NCI-H526 treated with DMSO at 0.1 percent for 48 hours (cell line): ENCODE results near the gene ANKS6.

Experiments
- DNase-seq: peaks from one replicate; lab custom pipeline; 2025; lab: John Stamatoyannopoulos, UW

ANKS6 gene

DNA sequence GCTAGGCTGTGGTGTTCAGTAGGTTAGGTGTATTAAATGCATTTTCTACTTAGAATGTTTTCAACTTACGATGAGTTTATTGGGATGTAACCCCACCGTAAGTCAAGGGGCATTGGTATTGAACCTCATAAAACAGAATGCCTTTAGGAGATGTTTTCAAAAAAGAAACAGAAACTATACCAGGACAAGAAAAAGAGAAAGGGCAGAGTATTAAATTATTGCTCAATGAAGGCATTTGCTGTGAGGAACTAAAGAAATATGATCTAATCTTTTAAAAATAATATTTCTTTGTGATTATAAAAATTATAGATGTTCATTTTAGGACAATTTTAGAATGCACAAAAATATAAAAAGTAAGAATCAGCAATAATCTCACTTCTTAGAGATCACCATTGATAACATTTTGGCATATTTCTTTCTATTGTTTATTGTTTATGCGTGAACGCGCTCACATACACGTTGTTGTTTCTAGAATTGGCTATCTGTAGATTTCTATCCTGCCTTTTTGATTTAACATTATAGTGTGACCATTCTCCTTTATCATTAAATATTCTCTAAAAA is 19.1 kb upstream of the ANKS6 start:
- DNase-seq: no peak

DNA sequence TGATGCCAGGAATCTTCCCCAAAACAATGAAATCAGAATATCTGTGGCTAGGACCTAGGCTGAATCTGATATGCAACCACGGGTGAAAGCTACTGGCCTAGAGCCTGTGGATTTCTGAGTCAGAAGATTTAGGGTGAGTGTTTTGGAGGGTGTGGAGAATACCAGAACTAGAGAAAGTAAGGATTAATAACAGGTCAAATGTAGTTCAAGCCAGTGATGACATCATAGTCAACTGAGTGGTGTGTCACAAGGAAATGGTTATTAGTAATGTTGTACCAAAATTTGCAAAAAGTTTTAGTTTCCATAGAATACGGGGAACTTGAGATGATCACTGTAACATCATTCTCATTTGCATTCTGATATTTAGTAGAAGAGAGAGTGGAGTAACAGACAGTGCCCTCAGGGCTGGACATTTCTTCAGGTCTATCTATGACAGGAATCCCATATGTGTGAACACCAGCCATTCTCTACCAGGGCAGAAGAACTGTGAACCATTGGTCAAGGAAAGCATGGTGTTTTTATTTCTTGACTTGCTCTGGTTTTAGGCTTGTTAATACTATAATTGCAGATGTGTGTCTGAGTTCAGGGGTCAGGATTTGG is 14.8 kb upstream of the ANKS6 start:
- no peak for DNase-seq

DNA sequence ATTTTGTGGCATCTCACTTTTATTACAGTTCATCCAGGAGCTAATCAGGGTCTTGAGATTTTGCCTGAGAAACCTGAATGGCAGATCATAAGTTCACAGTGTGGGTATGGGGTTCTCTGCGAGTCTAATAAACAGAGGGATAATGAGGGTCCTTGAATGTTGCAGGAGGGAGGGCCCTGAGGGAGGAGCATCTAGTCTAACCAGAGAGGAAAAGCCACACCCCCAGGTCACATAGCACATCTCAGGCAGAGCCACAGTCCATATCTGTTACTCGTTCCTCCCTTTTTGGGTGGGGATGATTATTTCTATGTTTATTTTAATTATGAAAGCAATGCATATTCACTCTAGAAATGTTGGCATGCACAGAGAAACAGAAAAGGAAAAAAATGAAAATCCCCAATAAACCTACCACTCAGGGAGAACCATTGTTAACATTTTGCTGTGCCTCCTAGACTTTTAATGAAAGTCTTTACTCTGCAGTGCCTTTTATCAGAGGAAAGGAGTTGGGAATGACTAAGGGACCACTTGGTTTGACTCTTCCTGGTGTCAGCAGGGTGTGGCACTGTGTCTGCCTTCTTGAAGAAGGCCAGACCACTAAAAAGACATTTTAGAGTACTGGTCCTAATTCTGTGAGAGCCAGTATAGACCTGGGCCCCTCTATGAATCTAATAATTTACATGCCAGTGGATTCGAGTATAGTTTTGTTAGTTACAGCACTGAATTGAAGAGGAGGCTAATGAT is 13.9 kb upstream of the ANKS6 start:
- no peak for DNase-seq

DNA sequence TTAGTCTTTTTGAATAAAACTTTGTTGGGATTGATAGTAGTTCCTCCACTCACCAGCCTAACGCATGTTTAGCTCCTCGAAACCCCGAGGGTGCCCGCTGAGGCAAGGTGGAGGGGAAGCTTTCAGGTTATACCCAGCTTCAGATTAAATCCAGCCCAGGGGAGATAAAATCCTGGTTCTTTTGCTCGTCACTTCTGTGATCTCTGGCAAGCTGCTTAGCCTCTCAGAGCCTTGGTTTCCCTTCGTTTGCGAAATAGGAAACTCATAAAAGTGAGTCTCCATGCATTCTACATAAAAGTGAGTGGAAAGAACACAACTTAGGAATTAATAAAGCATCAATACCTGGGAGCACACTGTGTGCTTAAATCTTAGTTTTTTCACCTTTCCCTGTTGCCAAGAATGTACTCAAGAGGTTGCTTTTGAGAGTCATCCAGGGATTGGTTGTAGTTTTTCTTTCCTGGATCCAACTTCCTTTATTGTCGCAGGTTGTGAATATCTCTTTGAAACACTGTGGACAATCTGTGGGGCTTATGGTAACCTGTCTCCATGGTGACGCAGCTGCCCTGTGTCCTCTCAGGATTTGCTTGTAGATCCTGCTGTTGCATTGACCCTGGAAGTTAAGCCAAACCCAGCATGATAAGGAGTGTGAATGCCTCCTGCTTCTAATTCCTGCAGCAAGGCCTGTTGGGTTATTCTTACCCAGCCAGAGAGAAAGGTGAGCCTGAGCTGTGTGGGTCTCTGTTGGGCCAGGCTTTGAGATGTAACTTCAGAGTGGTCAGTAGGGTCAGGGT is 13.2 kb upstream of the ANKS6 start:
- no peak for DNase-seq

DNA sequence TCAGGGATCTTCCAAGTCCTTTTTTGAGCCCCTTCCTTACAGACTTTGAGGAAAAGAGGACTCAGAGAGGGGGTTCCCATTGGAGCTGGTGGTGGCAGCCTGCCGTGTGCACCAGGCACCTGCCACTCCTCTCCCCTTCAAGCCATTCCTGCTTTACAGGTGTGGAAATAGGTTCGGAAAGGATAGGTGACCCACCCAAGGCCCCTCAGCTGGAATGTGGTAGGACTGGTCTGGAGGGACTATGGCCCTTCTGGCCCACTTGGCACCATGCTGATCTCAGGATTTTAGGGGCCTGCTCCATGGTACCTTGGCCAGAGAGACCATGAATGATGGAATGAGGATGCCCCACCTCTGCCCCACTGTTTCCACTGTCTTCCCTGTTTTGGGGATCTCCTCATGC is 12.5 kb upstream of the ANKS6 start:
- DNase-seq: no peak

DNA sequence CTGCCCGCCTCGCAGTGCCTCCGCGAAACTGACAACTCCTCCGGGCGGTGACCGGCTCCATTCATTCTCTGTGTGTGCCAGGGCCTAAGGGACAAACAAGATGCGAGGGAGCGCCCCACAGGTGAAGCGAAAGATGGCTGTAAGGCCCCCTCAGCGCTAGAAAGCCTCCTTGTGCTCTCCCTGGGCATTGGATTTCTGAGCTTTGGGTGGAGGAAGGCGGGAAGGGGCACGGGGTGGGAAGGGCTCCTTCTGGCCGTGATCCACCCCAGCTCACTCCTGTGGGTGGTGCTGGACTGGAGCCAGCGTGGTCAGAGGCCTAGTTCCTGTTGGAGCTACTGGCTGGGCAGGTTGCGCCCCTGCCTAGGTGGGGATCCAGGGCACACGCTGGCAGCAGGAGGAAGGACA is 12.1 kb upstream of the ANKS6 start:
- DNase-seq: no peak

DNA sequence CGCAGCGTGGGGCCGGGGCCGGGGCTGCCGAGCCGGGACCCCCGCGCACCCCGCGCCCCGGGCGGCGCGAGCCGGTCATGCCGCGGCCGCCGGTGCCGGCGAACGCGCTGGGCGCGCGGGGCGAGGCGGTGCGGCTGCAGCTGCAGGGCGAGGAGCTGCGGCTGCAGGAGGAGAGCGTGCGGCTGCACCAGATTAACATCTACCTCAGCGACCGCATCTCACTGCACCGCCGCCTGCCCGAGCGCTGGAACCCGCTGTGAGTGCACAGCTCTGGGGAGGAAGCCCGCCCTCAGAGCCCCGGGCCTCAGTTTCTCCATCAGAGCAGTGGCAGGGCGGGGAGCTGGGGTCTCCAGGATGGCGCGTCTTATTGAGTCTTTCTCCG is 11.4 kb upstream of the ANKS6 start:
- DNase-seq: no peak

DNA sequence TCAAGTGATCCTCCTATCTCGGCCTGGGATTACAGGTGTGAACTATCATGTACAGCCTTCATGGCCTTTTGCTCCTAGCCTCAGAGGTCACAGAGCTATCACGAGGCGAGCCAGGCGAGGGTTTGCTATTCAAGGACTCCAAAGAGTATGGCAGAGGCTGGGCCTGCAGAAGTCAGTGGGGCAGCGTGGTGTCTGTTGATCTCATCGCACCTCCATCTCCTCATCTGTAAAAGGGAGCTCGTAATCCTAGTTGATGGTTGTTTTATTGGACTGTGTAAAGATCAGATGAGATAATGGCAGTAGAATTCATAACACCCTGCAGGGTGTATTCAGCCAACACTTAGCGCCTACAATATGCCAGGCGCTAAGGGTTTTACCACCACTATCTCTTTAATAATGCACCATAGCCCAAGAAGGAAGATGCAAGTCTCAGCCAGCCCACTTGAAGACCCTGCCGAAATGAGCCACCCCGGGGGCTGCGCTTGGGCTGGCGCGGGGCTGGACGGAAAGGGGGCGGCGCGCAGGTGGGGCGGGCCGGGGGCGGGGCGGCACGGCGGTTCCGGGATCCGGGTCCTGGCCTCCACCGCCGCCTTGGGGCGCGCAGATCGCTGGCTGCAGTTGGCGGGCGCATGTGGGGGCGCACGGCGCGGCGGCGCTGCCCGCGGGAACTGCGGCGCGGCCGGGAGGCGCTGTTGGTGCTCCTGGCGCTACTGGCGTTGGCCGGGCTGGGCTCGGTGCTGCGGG is 10.9 kb upstream of the ANKS6 start, which contains the start of gene GALNT12:
Gene GALNT12 (plus strand): TSS at position 601 of the 744 bp plus-strand sequence. CDS start 29 bp downstream, at position 630.
- DNase-seq: no peak

DNA sequence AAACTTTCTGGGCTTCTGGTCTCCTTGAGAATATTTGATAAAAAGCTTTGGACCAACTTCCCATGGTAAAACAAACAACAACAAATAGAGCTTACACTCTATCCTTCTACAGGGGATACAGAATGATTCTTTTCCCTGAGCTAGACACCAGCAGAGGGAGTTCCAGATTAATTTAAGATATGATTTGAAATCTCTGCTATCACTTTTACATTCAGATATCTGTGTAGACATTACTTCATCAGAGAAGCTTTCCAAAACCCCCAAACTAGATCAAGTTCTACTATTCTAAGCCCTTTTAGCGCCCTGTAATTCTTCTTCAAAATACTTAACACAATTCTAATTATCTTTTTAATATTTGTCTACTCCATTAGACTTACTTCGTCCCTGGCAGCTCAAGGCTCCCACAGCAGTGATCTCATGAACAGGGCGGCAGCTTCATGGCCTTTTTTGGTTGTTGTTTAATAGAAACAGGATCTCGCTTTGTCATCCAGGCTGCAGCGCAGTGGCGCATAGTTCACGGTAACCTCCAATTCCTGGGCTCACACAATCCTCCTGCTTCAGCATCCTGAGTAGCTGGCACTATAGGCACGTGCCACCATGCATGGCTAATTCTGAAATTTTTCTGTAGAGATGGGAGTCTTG is 10.2 kb upstream of the ANKS6 start:
- DNase-seq: no peak

DNA sequence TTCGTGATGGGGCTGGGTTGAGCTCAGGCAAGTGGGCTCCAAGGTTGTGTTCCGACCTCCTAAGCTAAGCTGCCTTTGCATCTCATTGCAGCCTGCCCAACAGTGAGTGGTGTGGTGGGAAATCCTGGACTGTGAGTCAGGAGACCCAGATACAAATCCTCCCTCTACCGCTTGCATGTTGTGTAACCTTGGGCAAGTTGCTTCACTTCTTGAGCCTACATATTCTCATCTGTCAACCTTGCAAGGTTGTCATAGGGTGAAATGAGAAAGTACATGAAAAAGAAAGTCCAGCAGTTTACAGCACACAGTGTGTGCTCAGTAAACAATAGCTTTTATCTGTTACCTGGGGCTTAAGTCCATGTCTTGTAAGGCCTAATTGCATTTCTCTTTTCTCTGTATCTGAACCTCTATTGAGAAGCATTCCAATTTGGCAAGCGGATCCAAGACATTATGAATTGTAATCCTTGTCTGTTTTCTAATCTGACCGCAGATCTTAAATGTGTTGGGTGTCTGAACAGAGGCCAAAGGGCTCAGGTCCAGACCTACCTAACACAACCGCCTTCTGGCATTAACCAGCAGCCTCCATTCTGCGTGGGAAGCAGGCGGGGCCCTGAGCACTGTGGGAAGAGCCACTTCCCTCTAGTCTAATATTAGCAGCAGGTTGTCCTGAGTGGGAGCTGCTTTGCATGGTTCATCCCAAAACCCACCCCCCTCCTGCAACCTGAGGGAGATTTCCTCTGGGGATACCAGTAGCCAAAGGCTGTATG is 9.3 kb upstream of the ANKS6 start:
- DNase-seq: no peak

DNA sequence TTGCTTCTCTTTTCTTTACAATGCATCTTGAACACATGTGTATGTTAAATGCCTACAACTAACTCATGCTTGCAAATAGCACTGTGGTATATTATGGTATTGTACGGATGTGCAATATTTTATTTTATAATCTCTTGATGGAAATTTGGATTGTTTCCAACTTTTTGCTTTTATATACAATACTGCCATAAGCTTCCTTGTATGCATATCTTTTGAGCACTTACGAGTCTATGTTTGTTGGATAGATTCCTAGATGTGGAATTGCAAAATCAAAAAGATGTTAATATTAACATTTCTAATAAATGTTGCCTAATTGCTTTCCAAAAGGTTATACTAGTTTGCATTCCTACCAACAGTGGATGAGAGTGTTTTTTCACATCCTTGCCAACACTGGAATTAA is 7.7 kb upstream of the ANKS6 start:
- DNase-seq: no peak

DNA sequence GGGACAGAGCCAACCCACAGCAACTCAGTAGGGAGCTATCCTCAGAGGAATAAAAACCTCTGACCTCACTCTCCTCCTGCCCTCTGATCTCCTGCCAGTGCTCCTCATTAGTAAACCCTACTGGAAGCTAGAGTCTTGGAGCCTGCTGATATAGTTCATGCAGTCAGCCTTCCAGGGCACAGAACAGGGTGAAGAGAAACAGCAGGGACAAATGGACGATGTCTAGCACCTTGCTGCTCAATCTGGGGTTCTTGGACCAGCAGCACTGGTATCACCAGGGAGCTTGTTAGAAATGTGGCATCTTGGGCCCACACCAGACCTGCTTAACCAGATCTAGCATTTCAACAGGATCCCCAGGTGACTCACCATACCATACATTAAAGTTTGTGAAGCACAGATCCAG is 5.6 kb upstream of the ANKS6 start:
- DNase-seq: no peak

DNA sequence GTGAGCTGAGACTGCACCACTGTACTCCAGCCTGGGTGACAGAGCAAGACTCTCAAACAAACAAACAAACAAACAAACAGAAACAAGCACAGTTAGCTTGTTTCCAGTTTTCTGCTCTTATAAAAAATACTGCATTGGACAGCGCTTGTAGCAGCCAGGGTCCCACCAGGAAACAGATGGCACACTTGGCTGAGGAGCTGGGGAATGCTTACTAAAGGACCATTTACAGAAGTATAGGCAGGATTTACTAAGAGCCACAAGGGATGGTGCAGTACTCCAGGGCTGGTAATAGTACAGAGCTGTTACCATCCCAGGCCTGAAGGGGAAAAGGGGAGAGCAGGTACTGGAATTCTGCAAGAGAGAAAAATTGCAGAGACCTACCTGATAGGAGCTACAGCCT is 5.2 kb upstream of the ANKS6 start:
- no peak for DNase-seq

DNA sequence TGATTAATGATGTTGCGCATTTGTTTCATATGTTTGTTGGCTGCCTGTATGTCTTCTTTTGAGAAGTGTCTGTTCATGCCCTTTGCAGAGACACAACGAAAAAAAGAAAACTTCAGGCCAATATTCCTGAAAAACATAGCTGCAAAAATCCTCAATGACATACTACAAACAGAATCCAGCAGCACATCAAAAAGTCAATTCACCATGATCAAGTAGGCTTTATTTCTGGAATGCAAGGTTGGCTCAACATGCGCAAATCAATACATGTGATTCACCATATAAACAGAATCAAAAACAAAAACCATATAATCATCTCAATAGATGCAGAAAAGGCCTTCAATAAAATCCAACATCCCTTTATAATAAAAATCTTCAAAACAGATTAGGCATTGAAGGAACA is 1.9 kb upstream of the ANKS6 start:
- DNase-seq: no peak

DNA sequence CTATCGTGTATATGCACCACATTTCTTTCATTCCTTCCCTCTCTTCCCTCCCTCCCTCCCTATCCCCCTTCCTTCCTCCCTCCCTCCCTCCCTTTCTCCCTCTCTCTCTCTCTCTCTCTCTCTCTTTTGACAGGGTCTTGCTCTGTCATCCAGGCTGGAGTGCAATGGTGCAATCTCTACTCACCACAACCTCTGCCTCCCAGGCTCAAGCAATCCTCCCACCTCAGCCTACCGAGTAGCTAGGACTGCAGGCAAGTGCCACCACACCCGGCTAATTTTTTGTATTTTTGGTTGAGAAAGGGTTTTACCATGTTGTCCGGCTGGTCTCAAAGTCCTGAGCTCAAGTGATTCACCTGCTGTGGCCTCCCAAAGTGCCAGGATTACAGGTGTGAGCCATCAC is 1.1 kb upstream of the ANKS6 start:
- no peak for DNase-seq

DNA sequence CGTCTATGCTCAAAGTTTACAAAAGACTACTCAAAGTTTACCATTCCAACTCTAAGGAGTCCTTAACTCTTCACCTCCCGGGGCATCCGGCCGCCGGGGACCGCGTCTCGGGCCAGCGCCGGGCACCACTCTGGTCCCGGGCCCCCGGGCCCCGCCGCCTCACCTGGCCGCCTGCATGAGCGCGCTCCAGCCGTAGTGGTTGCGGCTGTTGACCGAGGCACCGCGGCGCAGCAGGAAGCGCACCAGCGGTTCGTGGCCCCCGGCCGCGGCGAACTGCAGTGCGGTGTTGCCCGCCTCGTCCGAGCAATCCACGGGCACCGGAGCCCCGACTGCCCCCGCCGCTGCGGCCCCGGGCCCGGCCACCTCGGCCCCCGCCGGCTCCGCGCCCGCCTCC is 388 bp downstream of the ANKS6 start:
- no peak for DNase-seq

DNA sequence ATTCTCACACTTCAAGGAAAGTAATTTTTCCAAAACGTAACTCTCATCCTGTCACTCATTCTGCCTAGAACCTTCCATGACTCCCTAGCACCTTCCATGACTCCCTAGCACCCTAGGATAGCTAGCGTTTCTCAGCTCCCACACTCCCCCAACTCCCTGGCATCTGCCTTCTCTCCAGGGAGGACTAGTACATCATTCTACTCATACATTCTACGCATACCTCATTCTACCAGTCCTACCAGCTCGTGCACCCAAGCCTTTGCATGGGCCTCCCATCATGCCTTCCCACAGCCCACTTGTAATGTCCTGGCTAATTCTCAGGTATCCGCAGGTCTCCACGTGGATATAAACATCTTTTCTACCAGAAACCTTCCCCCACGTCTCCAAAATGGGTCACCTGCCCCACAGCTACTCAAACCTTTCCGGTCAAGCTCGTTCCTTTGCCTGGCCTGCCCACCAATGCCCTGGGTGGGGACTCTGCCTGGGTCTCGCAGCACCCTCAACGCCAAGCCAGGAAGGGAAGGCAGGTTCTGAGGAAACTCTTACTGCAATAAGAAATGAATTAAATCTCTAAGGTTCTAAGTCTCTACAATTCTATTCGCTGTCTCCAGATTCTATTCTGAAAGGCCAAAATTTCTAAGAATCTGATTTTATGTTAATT is 930 bp downstream of the ANKS6 start:
- no peak for DNase-seq

DNA sequence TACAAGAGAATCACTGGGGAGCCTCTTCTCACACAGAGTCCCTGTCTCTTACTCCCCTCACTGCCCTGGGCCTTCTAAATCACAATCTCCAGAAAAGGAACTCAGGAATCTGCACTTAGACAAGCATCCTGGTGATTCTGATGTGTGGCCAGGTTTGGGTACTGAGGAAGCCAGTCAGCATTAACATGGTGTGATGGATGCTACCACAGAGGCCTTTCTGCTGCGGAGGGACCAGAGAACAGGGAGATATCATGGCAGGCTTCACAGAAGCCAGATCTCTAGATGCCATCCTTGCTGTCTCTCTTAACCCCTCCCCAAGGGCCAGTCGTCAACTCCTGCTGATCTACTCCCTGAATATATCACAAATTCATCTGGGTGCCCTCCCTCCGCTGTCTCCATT is 1.6 kb downstream of the ANKS6 start:
- no peak for DNase-seq

DNA sequence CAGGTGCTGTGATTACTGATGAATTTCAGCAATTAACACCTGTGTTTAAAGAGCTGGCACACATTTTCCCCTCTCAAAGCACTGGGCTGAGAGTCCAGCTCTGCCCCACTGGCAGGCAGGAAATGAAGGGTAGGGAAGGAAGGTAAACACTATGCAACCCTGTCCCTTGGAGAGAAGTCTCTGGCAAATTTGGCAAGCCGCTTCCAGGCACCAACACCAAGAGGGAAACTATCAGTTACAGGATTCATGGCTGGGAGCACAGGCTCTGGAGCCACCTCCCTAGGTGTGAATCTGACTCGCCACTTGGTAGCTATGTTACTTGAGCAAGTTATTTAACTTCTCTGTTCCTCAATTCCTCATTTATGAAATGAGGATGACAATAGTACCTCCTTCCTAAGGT is 3.3 kb downstream of the ANKS6 start:
- DNase-seq: no peak
